Rectal smooth muscle tissue (tissue), 1 donor: ENCODE results near the gene NCAPG2.
A peak's percentile ranks its signal among the peaks of the same experiment; 100 is the strongest.

ENCODE experiments used
- H3K27ac ChIP-seq: one replicate; pipeline ENCODE4 v1.7.0; 2013; ENCODE audit warnings: low read depth, low read length, inconsistent platforms
- H3K27me3 ChIP-seq: one replicate; pipeline ENCODE4 v1.7.0; 2013; ENCODE audit warnings: low read length; ENCODE audit not compliant: control insufficient read depth, insufficient read depth
- H3K36me3 ChIP-seq: one replicate; pipeline ENCODE4 v1.7.0; 2013; ENCODE audit warnings: low read length; ENCODE audit not compliant: control insufficient read depth, insufficient read depth
- H3K4me1 ChIP-seq: one replicate; pipeline ENCODE4 v1.7.0; 2013; ENCODE audit warnings: low read length; ENCODE audit not compliant: control insufficient read depth, insufficient read depth
- H3K4me3 ChIP-seq: one replicate; pipeline ENCODE4 v1.7.0; 2013; ENCODE audit warnings: low read length
- H3K9ac ChIP-seq: one replicate; pipeline ENCODE4 v1.7.0; 2013; ENCODE audit warnings: low read length

Gene NCAPG2

DNA sequence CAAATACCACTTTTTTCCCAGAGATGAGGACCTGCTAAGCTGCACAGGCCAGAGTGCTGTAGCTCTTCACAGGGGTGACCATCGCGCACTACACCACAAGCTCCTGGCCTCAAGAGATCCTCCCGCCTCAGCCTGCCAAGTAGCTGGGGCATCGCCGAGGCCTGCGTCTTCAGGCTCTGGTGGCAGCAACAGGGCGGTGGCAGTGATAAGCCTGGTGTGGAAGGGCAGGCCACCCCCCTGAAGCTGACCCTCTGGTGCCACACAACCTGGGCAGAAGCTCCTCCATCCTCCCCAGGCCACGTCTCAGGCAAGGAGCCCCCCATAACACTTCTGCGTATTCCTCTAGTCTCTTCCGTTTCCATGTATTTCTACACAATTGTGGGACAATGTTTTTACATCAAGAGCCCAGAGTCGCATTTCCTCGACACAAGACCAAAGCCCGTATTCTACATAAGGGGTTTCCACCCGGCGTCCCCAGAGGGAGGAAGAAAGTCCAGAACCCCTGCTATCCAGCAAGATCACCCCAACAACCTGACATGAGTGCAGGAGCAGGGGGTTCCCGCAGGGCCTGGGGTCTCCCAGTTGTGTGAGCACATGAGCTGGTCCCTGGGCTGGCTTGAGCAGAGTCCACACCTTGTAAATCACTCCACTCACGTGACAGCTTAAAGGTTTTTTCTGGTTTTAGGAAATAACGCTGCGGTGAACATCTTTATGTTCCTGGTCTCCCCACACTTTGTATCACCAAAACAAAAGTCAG, 37.6 kb upstream of the NCAPG2 start:
- peak overlapping the region; percentile 44 for H3K27ac ChIP-seq
- H3K27me3 ChIP-seq: no peaks in the 10 kb centered on the region
- H3K9ac ChIP-seq: no peak overlapping the region
- H3K4me3 ChIP-seq: no peak overlapping the region
- peaks cover 21% of the 10 kb centered on the region for H3K4me1 ChIP-seq
- H3K36me3 ChIP-seq: peaks cover 13% of the 10 kb centered on the region

DNA sequence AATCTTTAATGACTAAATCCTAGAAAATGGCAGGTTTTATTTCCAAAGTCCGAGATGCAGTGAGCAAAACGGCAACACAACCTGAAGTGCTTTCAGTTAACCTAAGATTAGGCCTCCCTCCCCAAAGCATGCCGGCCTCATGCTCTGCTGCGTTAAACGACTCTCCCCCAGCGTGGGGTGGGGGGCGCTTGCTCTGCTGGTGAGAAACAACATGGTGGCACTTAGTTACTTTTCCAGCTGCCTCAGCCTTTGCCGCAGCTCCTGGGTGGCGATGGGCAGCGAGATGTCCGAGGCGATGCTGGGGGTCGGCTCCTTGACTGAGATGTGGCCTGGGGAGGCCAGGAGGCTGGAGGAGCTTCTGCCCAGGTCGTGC, 36.7 kb upstream of the NCAPG2 start:
- Histone ChIP-seq H3K9ac (no peak overlapping the region), H3K4me3 (no peak overlapping the region), H3K27ac (peak overlapping the region; percentile 83), H3K4me1 (peaks cover 21% of the 10 kb centered on the region), H3K36me3 (peaks cover 20% of the 10 kb centered on the region), H3K27me3 (no peaks in the 10 kb centered on the region)

DNA sequence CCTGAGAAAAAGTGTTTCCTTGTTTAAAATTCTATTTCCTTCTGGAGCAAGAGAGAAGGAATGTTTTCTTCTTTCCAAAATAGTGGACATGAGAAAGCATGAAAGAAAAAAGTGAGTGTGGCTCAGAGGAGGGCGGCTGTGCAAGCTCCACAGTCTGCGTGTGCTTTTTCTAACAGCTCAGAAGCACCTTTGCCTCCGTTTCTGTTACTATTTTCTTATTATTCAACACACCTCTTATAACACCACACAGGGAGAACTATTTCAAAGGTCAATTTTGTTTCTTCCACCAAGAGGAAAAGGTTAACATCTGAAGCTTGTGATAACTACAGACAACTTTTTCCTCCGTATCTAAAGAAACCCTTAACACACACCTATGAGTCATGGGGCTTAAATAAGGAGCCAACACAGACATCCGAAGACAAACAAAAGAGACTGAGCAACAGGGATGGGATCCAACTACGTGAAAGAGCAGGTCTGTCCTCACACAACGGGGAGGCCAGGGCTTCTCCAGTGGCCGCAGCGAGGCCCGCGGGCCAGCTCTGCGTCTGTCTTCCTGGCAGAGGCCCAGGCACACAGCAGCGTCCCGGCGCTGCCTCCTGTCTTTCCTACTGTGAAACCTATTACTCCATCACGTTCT, 36.2 kb upstream of the NCAPG2 start:
- H3K4me3 ChIP-seq: no peak overlapping the region
- no peaks in the 10 kb centered on the region for H3K27me3 ChIP-seq
- H3K36me3 ChIP-seq: peaks cover 20% of the 10 kb centered on the region
- peaks cover 21% of the 10 kb centered on the region for H3K4me1 ChIP-seq
- no peak overlapping the region for H3K9ac ChIP-seq
- peak overlapping the region; percentile 83 for H3K27ac ChIP-seq

DNA sequence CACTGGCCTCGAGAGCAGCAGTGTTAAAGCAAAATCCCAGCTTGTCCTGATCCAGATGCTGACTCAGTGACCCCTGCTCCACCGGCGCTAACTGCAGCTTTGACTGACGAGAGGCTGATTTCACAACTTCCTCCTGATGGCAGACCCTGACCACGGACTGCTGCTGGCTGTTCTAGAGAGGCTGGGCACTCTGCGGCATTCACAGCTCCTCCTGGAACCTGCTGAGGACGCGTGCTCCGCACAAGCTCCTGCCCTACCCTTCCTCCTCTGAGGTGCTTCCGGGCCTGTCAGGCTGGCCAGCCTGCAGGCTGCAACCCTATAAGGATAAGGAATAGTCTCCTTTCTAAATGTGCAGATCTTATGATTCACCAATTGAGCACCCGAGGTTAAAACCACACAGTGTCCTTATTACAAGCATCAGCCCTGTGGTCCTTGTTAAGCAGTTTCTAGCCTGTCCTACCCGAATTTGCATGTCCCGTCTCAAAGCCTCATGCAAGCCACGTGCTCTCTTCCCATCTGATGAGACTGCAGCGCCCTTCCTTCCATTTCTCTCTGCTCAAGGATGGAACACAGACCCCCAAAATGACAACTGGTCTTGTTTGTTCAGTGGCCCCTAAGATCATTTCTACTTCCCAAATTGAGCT, 35.5 kb upstream of the NCAPG2 start:
- Histone ChIP-seq H3K27me3 (no peaks in the 10 kb centered on the region), H3K4me3 (peak overlapping the region; percentile 40), H3K4me1 (peaks cover 21% of the 10 kb centered on the region), H3K9ac (no peak overlapping the region), H3K36me3 (peaks cover 16% of the 10 kb centered on the region), H3K27ac (peak overlapping the region; percentile 83)

DNA sequence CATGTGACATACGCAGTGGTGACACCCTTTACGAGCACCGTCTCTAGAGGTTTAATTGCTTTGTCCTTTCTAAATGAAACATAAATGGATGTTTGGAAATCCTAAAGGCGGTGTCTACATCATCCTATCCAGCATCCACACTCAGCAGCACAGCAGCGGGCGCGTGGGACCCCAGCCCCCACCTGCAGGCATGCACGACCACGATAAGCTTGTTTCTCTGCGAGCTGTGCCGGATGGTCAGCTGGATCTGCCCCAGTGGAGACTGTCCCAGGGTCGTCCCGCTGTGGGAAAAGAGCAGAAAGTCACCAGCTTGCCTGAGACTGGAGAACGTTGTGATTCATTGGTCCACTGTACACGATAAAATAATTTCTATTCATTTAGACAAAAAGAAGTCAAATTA, 34.2 kb upstream of the NCAPG2 start:
- Histone ChIP-seq H3K27me3 (no peaks in the 10 kb centered on the region), H3K27ac (no peak overlapping the region), H3K4me1 (peaks cover 21% of the 10 kb centered on the region), H3K9ac (no peak overlapping the region), H3K36me3 (peaks cover 23% of the 10 kb centered on the region), H3K4me3 (no peak overlapping the region)

DNA sequence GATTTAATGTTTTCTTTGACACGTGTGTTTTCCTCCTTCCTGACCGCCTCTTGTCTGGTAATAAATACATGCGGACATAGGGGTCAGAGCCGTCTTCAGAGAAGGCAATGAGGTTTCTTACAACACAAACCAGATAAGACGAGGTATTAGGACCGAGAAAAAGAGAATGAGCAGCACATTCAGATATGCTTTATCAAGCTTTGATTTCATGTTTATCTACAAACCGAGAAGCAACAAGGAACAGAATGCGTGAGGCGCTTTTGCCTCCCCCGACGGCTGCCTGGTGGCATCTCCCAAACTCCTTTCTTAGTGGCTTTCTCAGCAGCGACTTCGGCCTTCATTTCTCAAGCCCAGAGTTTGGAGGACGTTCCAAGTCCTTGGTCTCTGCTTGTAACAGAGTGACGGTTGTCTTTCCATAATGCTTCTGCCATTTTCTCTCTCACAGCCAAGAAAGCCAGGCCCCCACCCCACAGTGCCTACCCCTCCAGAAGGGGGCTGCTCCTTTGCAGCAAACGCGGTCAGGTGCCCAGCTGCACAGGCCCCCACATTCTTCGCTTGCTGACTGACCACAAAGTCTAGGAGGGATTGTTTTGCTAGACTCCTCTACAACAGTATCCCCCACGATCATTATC, 32.6 kb upstream of the NCAPG2 start:
- Histone ChIP-seq H3K27ac (no peak overlapping the region), H3K4me3 (no peak overlapping the region), H3K27me3 (no peaks in the 10 kb centered on the region), H3K36me3 (peaks cover 28% of the 10 kb centered on the region), H3K9ac (no peak overlapping the region), H3K4me1 (peaks cover 21% of the 10 kb centered on the region)

DNA sequence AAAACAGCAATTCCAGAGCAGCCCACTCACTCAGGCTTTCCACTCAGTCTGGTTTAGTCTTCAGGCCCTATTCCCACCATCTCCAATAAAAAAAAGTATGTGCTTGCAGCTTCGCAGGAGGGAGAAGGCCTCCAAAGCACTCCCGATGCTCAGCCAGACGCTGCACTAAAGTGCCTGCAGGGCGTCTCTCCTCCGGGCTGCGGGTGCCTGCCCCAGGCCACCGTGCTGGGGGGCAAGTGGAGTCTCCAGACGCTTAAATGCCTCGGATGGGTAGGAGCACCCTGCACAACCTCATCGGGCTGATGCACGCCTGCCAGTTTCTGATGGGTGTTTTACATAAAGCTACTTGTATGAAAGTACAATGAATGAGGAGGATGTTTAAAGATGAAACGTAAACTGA, 31.3 kb upstream of the NCAPG2 start:
- H3K27ac ChIP-seq: no peak overlapping the region
- no peak overlapping the region for H3K9ac ChIP-seq
- H3K27me3 ChIP-seq: no peaks in the 10 kb centered on the region
- peaks cover 14% of the 10 kb centered on the region for H3K4me1 ChIP-seq
- H3K36me3 ChIP-seq: peaks cover 28% of the 10 kb centered on the region
- H3K4me3 ChIP-seq: no peak overlapping the region

DNA sequence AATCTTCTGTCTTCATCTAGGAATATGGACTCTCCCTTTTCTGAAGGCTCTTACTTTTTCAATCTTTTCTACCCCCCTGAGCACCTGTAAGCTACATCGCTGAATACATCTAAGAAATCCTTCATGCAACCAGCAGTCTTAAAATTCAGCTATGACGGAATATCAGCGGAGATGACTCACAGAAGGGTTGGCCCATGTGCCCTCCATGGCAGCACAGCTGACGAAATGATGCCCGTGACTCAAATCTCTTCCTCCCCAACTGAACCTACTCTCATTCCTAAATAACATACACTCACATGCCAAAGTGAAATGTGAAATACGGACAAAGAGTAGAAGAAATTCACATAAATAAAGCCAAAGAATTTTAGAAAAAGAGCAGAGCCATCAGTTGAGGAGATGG, 30.3 kb upstream of the NCAPG2 start:
- Histone ChIP-seq H3K27me3 (no peaks in the 10 kb centered on the region), H3K4me1 (peaks cover 4% of the 10 kb centered on the region), H3K36me3 (peaks cover 30% of the 10 kb centered on the region), H3K27ac (no peak overlapping the region), H3K4me3 (no peak overlapping the region), H3K9ac (no peak overlapping the region)

DNA sequence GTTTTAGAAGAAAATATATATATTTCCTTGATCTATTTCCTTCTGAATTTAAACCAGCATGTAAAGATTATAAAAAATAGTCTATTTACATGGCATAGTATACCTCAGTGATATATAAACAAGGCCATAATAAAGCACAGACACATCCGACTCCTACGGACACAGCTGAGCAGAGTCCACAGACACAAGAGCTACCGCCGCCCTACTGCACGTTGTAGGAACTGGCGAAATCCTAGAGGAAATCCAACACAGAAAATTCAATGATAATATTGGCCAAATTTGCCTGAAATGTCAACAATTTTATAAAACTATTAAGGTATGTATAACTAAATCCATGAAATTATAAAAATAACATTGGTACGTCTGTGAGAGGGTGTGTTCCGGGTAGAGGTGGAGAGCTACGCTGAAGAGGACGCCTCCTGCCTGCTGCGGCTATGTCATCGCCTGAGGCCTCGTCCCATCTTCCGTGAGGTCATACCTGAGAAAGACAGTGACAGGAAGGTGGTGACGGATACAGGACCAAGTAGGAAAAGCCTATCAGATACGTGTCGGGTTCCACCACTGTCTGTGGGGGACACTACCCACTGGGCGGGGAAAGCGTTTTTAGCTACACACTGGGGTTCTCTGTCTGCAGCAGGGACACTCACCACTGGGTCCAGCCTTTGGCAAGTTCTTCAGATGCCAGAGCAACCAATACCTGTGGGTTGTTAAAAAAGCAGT, 29.3 kb upstream of the NCAPG2 start:
- Histone ChIP-seq H3K4me1 (no peaks in the 10 kb centered on the region), H3K36me3 (peaks cover 29% of the 10 kb centered on the region), H3K9ac (no peak overlapping the region), H3K4me3 (no peak overlapping the region), H3K27me3 (no peaks in the 10 kb centered on the region), H3K27ac (no peak overlapping the region)

DNA sequence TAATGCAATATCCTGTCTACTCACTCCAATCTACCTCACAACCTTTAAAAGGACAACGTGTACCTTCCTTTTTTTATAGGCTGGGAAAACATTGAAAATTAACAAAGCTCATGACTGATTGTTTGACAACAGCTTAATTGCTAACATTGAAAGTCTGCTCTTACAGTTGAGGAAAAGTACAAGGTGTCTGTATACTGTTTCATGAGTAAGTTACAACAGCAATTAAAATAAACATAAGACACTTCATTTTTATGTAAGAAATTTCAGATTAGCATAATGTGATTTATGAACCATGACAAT, 28.6 kb upstream of the NCAPG2 start:
- H3K4me1 ChIP-seq: no peaks in the 10 kb centered on the region
- peaks cover 29% of the 10 kb centered on the region for H3K36me3 ChIP-seq
- no peaks in the 10 kb centered on the region for H3K27me3 ChIP-seq
- H3K9ac ChIP-seq: no peak overlapping the region
- no peak overlapping the region for H3K27ac ChIP-seq
- no peak overlapping the region for H3K4me3 ChIP-seq

DNA sequence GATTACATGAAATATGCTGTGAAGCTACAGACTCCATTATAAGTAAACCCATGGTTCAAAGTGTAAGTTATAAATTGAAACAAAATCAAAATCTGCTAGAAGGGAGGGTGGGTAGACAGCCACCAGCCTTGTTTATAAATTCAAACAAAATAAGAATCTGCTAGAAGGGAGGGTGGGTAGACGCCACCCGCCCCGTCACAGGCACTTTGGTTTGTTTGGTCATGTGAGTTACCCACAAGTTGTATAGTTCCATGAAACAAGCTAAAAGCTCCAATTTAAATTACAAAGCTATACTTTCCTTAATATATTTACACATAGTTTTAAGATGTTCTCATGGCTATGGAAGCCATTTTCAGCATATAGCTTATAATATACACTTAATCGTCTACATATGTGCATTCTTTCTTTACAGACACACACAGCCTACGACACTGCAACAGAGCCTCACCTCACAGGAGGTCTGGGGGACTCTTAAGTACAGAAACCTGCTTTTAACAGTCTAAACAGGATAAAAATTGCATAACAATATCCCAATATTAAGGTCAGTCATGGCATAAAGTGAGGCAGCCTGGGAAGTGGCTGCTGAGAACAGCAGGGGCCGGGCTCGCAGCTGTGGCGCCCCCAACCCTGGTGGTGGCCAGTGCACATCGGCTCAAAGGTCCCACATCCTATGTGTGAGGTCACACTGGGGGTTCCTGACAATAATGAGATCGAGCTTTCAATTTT, 28.1 kb upstream of the NCAPG2 start:
- Histone ChIP-seq H3K27ac (peak overlapping the region; percentile 30), H3K4me1 (no peaks in the 10 kb centered on the region), H3K4me3 (no peak overlapping the region), H3K9ac (no peak overlapping the region), H3K36me3 (peaks cover 29% of the 10 kb centered on the region), H3K27me3 (no peaks in the 10 kb centered on the region)

DNA sequence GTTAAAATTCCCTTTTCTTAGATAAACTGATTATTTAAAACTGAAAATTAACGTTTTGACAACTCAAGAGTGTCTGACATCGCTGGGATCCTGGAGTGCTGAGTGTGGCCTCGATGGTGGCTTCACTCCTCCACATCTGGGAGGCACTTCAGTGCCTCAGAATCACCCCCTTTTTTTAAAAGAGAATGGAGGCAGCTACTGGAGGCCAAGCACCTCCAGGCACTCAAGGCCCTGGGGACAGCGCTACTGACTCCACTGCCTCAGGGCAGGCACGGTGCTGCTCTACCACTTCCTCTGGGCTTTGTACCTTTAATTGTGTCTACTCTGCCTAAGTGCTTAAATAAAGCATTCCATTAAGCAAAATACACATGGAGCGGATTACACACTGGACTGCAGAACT, 27.2 kb upstream of the NCAPG2 start:
- H3K4me1 ChIP-seq: no peaks in the 10 kb centered on the region
- no peak overlapping the region for H3K27ac ChIP-seq
- peaks cover 21% of the 10 kb centered on the region for H3K36me3 ChIP-seq
- no peak overlapping the region for H3K9ac ChIP-seq
- no peak overlapping the region for H3K4me3 ChIP-seq
- H3K27me3 ChIP-seq: no peaks in the 10 kb centered on the region
